Gastrocnemius medialis (tissue), 4 donors: Measurements from ENCODE around the gene RBFOX2.

Experiments
- POLR2A ChIP-seq, 2 donors: fragments of 450-650 bp; IDR thresholded peaks; one replicate each; pipeline ENCODE4 v1.6.1; 2017; ENCODE audit warnings: antibody characterized with exemption in 2 of 2, mild to moderate bottlenecking in 2 of 2, moderate library complexity in 2 of 2
- TF ChIP-seq, protein P1 (sequence below), 5 experiments: fragments of 450-650 bp in 3 of 5; fragments of 200-600 bp in 2 of 5; sonication (generic) in 2 of 5; IDR thresholded peaks in 4 of 5; conservative IDR thresholded peaks in 1 of 5; 1 replicate in 4 of 5; 2 replicates in 1 of 5; pipeline ENCODE4 v1.5.1; 2016 to 2019; ENCODE audit warnings: antibody characterized with exemption in 5 of 5, mild to moderate bottlenecking in 3 of 5, moderate library complexity in 3 of 5

- TF ChIP-seq, protein P1, sequence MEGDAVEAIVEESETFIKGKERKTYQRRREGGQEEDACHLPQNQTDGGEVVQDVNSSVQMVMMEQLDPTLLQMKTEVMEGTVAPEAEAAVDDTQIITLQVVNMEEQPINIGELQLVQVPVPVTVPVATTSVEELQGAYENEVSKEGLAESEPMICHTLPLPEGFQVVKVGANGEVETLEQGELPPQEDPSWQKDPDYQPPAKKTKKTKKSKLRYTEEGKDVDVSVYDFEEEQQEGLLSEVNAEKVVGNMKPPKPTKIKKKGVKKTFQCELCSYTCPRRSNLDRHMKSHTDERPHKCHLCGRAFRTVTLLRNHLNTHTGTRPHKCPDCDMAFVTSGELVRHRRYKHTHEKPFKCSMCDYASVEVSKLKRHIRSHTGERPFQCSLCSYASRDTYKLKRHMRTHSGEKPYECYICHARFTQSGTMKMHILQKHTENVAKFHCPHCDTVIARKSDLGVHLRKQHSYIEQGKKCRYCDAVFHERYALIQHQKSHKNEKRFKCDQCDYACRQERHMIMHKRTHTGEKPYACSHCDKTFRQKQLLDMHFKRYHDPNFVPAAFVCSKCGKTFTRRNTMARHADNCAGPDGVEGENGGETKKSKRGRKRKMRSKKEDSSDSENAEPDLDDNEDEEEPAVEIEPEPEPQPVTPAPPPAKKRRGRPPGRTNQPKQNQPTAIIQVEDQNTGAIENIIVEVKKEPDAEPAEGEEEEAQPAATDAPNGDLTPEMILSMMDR (IDR thresholded peaks at IDR 0.05 in 4 of 5, conservative IDR thresholded peaks at IDR 0.05 in 1 of 5) = no peak
- no peak for TF ChIP-seq POLR2A (IDR thresholded peaks at IDR 0.05)
Observed at GRCh38 chr22:35870517-35871293, 157.9 kb downstream of the RBFOX2 start.
